ENCODE results near the gene GNPDA1.

The GNPDA1 gene

GRCh38 chr5:141989720-141990119 is 23.1 kb downstream of the GNPDA1 start:
- DNase-seq: no peak

- DNase-seq: no peak
Observed at GRCh38 chr5:141986072-141986471, 26.8 kb downstream of the GNPDA1 start.

- no peak for DNase-seq
Observed at GRCh38 chr5:141982626-141983025, 30.2 kb downstream of the GNPDA1 start.

- no peak for DNase-seq
Observed at GRCh38 chr5:141978389-141978788, 34.4 kb downstream of the GNPDA1 start.

GRCh38 chr5:141976176-141976575 is 36.7 kb downstream of the GNPDA1 start:
- no peak for DNase-seq

GRCh38 chr5:141973871-141974595 is 38.8 kb downstream of the GNPDA1 start:
- DNase-seq: no peak

- no peak for DNase-seq
Observed at GRCh38 chr5:141969783-141970771, 42.8 kb downstream of the GNPDA1 start.

GRCh38 chr5:141968914-141969608 is 43.8 kb downstream of the GNPDA1 start, which contains the start of gene RNF14:
RNF14 (plus strand) TSS chr5:141969105; CDS start chr5:141973589, 4,484 bp downstream.
- peak; percentile 88 to 91 for DNase-seq

GRCh38 chr5:141966963-141967333 is 45.9 kb downstream of the GNPDA1 start:
- no peak for DNase-seq

GRCh38 chr5:141966275-141966962 is 46.4 kb downstream of the GNPDA1 start:
- DNase-seq: no peak

GRCh38 chr5:141965071-141965470 is 47.8 kb downstream of the GNPDA1 start:
- DNase-seq: no peak

- DNase-seq: no peak
Observed at GRCh38 chr5:141963701-141964100, 49.1 kb downstream of the GNPDA1 start.

- DNase-seq: no peak
Observed at GRCh38 chr5:141961466-141961865, 51.4 kb downstream of the GNPDA1 start.

GRCh38 chr5:141960449-141961323 is 52.1 kb downstream of the GNPDA1 start:
- peak; percentile 84 to 91 for DNase-seq

- peak in 1 of 2 donors; percentile 18 for DNase-seq
Observed at GRCh38 chr5:141960018-141960417, 52.8 kb downstream of the GNPDA1 start.

- no peak for DNase-seq
Observed at GRCh38 chr5:141958546-141959172, 54.2 kb downstream of the GNPDA1 start.

GRCh38 chr5:141958113-141958512 is 54.7 kb downstream of the GNPDA1 start, which contains the start of gene PCDH12:
PCDH12 (minus strand) TSS chr5:141958202; CDS start chr5:141957851, 351 bp downstream.
- DNase-seq: peak in 1 of 2 donors; percentile 12

GRCh38 chr5:141957367-141957996 is 55.3 kb downstream of the GNPDA1 start:
- no peak for DNase-seq

- no peak for DNase-seq
Observed at GRCh38 chr5:141954194-141954593, 58.6 kb downstream of the GNPDA1 start.

- DNase-seq: no peak
Observed at GRCh38 chr5:141952020-141952419, 60.8 kb downstream of the GNPDA1 start.

Measured in activated CD4-positive, alpha-beta T cell treated with anti-CD3 and anti-CD28 coated beads for 4 hours (primary cell).